Loucy (cell line): ENCODE measurements around the gene GNPTAB.

Experiments
- CTCF ChIP-seq: fragments of 200-600 bp; sonication (generic); conservative IDR thresholded peaks from 2 replicates; pipeline ENCODE4 v1.5.1; 2014; ENCODE audit warnings: mild to moderate bottlenecking, antibody characterized with exemption, low read length
- EZH2phosphoT487 ChIP-seq: fragments of 200-600 bp; IDR thresholded peaks from 2 replicates; pipeline ENCODE4 v1.6.1; 2018; ENCODE audit warnings: antibody characterized with exemption, mild to moderate bottlenecking, moderate library complexity, borderline replicate concordance

- no peak for TF ChIP-seq CTCF
- TF ChIP-seq EZH2phosphoT487, result no peak
These were observed 62.0 kb downstream of the GNPTAB start for GRCh38 chr12:101768781-101769180.
